ENCODE data around the gene TIMMDC1. TPM values are rescaled to one million over a fixed set of nuclear protein-coding genes. Genes with fewer than 3 reads are reported as not detected.

The TIMMDC1 gene
- total and polyA plus RNA-seq, 7 donors: 37.6 to 77.2 (median 53.2) TPM

- WGBS, 2 donors: 62 to 70% methylated on average over 3 of the region's 3 CpGs
- Histone ChIP-seq H3K27me3 (no peaks in the 10 kb centered on the region), H3K4me3 (no peak overlapping the region), H3K36me3 (no peaks in the 10 kb centered on the region), H3K4me1 (no peaks in the 10 kb centered on the region), H3K9me3 (no peaks in the 10 kb centered on the region), H3K27ac (no peak overlapping the region)
- TF ChIP-seq, protein P1, sequence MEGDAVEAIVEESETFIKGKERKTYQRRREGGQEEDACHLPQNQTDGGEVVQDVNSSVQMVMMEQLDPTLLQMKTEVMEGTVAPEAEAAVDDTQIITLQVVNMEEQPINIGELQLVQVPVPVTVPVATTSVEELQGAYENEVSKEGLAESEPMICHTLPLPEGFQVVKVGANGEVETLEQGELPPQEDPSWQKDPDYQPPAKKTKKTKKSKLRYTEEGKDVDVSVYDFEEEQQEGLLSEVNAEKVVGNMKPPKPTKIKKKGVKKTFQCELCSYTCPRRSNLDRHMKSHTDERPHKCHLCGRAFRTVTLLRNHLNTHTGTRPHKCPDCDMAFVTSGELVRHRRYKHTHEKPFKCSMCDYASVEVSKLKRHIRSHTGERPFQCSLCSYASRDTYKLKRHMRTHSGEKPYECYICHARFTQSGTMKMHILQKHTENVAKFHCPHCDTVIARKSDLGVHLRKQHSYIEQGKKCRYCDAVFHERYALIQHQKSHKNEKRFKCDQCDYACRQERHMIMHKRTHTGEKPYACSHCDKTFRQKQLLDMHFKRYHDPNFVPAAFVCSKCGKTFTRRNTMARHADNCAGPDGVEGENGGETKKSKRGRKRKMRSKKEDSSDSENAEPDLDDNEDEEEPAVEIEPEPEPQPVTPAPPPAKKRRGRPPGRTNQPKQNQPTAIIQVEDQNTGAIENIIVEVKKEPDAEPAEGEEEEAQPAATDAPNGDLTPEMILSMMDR (IDR thresholded peaks at IDR 0.05): no peak
- no peak for TF ChIP-seq EP300 (IDR thresholded peaks at IDR 0.05)
- TF ChIP-seq POLR2AphosphoS5 (IDR thresholded peaks at IDR 0.05): no peak
- TF ChIP-seq POLR2A (IDR thresholded peaks at IDR 0.05): no peak
- intact Hi-C loops (cut with DNase I): no loop called here
- DNase-seq: no peak
Measured at GRCh38 chr3:119557877-119558269, 59.5 kb downstream of the TIMMDC1 start.

- TF ChIP-seq EP300 (IDR thresholded peaks at IDR 0.05) (no peak), POLR2AphosphoS5 (IDR thresholded peaks at IDR 0.05) (no peak), POLR2A (IDR thresholded peaks at IDR 0.05) (no peak)
- TF ChIP-seq, protein P1 (IDR thresholded peaks at IDR 0.05): no peak
- 86% methylated on average over 9 of the region's 9 CpGs for WGBS, 2 donors
- Histone ChIP-seq H3K27ac (no peak overlapping the region), H3K27me3 (no peaks in the 10 kb centered on the region), H3K36me3 (no peaks in the 10 kb centered on the region), H3K9me3 (no peaks in the 10 kb centered on the region), H3K4me1 (no peaks in the 10 kb centered on the region), H3K4me3 (no peak overlapping the region)
- intact Hi-C loops (cut with DNase I): no loop called here
- no peak for DNase-seq
Measured at GRCh38 chr3:119558626-119559317, 60.4 kb downstream of the TIMMDC1 start.

DNA sequence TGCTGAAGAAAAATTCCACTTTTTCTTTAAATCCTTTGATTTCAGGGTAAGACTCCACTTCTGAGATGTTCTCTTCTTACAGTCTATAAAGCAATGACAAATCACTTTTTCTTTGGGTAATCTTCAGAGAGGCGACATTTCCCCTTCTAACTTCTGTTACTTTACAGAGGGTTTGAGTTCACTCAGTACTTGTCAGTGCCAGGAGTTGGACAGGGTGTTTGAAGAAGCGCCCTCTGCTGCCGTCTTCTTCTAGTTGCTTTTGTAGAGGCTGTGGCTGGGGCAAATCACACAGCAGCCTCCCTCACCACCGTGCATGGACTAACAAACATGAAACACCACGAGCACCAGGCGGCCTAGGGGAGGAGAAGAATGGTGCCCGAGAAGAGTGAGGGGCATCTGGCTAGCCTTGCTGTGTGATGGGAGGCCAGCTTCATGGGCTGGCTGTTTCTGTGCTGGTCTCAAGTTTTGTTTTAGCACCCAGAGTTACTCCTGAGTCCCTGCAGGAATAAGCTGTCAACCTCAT lies 61.2 kb downstream of the TIMMDC1 start, which contains the start of gene CD80:
Gene CD80, minus strand, starts transcription at position 174 of the 523 bp plus-strand sequence. CDS start 1,886 bp downstream, outside the sequence.
- Histone ChIP-seq H3K36me3 (no peaks in the 10 kb centered on the region), H3K27me3 (no peaks in the 10 kb centered on the region), H3K4me1 (no peaks in the 10 kb centered on the region), H3K4me3 (no peak within 1 kb of the TSS), H3K27ac (no peak within 1 kb of the TSS), H3K9me3 (no peaks in the 10 kb centered on the region)
- peak; percentile 73 for DNase-seq
- intact Hi-C loops (cut with DNase I): no loop called here
- no peak for TF ChIP-seq POLR2A (IDR thresholded peaks at IDR 0.05)
- TF ChIP-seq, protein P1 (IDR thresholded peaks at IDR 0.05): peak in 1 of 4 experiments; percentile 9
- WGBS, 2 donors: 10 to 20% methylated on average over 7 of the region's 7 CpGs

DNA sequence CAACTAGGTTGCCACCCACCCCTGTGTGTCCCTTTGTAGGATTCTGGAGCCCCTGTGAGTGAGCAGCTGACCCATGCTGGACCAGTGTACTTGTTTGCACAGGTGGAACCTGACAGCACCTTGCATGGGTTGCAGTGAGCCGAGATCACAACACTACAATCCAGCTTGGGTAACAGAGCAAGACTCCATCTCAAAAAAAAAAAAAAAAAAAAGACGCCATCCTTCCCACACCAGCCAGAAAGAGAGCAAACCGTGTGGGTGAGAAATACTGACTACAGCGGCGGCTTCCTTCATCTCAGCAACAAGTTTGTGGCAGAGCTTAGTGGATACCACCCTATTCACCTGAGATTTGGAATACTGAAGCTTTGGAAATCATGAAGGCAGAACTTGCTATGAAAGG lies 61.8 kb downstream of the TIMMDC1 start:
- H3K4me3 ChIP-seq: no peak overlapping the region
- H3K27ac ChIP-seq: no peak overlapping the region
- no peaks in the 10 kb centered on the region for H3K27me3 ChIP-seq
- 86 to 89% methylated on average over 5 of the region's 5 CpGs for WGBS, 2 donors
- intact Hi-C loops (cut with DNase I): no loop called here
- DNase-seq: no peak
- H3K4me1 ChIP-seq: no peaks in the 10 kb centered on the region
- TF ChIP-seq EP300 (IDR thresholded peaks at IDR 0.05) (no peak), POLR2AphosphoS5 (IDR thresholded peaks at IDR 0.05) (no peak)
- TF ChIP-seq, protein P1 (IDR thresholded peaks at IDR 0.05): no peak
- no peaks in the 10 kb centered on the region for H3K9me3 ChIP-seq
- H3K36me3 ChIP-seq: no peaks in the 10 kb centered on the region
